ENCODE measurements around the gene CROCC2. TPM values are rescaled to one million over a fixed set of nuclear protein-coding genes. Genes with fewer than 3 reads are reported as not detected.

Gene CROCC2
- total RNA-seq, 1 donor from 2014 or later: not detected

DNA sequence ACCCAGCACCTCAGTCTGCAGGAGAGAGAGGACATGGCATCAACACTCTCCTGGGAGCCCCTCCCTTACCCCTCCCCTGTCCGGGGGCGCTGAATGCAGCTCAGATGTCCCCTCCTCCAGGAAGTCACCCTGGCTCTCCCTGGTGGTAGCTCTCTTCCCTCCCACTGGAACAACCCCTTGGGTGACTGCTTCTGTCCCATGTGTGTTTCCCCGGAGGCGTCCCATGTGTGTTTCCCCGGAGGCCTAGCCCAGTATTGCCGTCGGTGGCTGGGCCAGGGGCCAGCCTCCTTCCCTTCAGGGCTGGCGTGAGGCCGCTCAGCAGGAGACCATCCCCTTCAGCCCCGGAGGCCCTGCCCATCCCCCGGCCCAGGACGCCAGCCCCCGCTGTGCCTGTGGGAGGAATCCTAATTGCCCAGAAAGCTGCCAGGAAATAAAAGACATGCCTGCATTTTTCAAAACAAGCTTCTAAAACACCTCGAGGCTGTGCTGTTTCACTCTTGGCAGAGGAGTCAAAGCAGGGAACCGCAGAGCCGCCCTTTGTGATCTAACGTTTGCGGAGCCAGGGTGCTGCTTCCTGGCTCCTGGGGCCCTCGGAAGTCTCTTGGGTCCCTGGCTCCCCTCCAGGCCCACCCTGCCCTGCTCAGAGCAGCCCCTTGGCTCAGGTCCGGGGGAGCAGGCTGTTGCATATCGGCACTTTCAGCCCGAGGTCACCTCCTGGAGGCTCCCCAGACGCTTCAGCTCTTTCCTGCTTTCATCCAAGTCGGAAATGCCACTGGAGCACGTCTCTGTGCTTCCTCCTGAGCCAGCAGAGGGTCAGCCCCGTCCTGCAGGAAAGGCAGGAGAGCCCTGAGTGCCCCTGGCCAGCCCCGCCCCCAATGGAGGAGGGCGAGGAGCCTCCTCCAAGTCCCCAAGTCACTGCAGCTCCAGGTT lies 103.7 kb downstream of the CROCC2 start:
- peak; percentile 35 for ATAC-seq

GRCh38 chr2:241010531-241011295 lies 104.6 kb downstream of the CROCC2 start:
- DNase-seq (ENCODE audit: missing footprints) (peak; percentile 52), ATAC-seq (no peak)
- intact Hi-C loops (cut with DNase I): no loop called here

More for the DNA sequence above, 103.7 kb downstream of the CROCC2 start:
- DNase-seq (ENCODE audit: missing footprints): peak; percentile 70
- intact Hi-C loops (cut with DNase I): no loop called here

- intact Hi-C loops (cut with DNase I): no loop called here
Observed at GRCh38 chr2:241011296-241011600, 105.1 kb downstream of the CROCC2 start.

GRCh38 chr2:241011751-241012510 lies 105.8 kb downstream of the CROCC2 start:
- intact Hi-C loops (cut with DNase I): no loop called here
- no peak for ATAC-seq
- DNase-seq (ENCODE audit: missing footprints): peak; percentile 50

More at GRCh38 chr2:241011296-241011600, 105.1 kb downstream of the CROCC2 start:
- ATAC-seq (no peak), DNase-seq (ENCODE audit: missing footprints) (peak; percentile 23)

DNA sequence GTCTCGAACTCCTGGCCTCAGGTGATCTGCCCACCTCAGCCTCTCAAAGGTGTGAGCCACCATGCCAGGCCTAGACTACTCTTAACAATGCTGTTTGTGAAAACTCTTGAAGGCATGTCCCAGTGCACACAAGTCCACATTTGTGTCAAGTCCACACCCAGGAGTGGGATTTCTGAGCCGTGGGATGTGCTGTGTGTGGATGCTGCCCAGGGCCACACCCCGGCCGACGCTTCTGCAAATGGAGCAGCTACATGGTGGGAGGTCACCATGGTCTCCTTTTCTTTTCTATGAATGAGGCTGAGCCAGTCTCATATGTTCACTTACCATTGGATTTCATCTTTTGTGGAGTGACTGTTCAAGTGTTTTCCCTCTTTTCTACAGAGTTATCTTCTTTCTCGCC lies 108.1 kb downstream of the CROCC2 start:
- ATAC-seq (no peak), DNase-seq (ENCODE audit: missing footprints) (peak; percentile 20)
- intact Hi-C loops (cut with DNase I): no loop called here

GRCh38 chr2:241014764-241015163 lies 108.6 kb downstream of the CROCC2 start:
- no peak for ATAC-seq
- peak; percentile 65 for DNase-seq (ENCODE audit: missing footprints)
- intact Hi-C loops (cut with DNase I): no loop called here

DNA sequence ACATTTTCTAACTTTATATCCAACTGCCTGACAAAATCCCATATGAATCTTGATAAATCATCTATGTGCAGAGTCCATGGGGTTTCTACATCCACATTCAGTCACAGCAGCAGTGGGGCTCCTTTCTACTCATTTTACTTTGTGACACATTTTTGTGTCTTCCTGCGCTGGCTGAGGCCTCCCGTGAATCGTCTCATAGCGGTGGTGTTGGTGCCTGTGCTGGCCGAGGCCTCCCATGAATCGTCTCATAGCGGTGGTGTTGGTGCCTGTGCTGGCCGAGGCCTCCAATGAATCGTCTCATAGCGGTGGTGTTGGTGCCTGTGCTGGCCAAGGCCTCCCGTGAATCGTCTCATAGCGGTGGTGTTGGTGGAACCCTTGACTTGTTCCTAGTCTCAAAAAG lies 109.3 kb downstream of the CROCC2 start:
- ATAC-seq (no peak), DNase-seq (ENCODE audit: missing footprints) (peak; percentile 14)
- intact Hi-C loops (cut with DNase I): no loop called here

DNA sequence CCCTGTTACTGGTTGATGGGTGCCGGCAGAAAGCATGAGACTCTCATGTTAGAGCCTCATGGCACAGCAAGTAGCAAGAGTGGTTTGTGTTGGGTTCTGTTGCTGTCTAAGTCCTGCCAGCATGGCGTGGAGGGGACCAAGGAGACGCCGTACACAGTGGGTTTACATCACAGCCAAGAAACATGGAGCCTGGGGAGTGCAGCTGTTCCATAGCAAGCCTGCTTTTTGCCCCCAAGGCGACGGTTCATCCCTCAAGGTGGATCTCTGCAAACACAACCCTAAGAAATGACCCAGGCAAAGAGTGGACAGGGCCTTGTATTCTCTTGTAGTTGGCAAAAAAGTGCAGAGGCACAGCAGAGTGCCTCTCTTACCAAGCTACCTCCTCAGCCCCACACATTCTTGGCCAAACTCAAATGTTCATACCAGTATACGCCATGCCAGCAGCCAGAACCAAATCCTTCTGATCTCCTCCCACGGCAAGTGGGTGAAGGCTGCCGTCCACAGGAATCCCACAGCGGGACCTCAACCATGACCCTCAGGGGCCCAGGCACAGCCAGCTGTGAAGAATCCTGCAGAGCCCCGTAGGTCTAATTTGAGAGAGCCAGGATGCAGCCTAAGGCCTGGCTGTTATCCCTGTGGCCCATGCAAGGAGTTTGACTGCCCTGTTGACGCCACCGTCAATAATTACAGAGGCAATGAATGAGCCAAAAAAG lies 111.2 kb downstream of the CROCC2 start:
- intact Hi-C loops (cut with DNase I): no loop called here
- DNase-seq (ENCODE audit: missing footprints): peak; percentile 4
- no peak for ATAC-seq

DNA sequence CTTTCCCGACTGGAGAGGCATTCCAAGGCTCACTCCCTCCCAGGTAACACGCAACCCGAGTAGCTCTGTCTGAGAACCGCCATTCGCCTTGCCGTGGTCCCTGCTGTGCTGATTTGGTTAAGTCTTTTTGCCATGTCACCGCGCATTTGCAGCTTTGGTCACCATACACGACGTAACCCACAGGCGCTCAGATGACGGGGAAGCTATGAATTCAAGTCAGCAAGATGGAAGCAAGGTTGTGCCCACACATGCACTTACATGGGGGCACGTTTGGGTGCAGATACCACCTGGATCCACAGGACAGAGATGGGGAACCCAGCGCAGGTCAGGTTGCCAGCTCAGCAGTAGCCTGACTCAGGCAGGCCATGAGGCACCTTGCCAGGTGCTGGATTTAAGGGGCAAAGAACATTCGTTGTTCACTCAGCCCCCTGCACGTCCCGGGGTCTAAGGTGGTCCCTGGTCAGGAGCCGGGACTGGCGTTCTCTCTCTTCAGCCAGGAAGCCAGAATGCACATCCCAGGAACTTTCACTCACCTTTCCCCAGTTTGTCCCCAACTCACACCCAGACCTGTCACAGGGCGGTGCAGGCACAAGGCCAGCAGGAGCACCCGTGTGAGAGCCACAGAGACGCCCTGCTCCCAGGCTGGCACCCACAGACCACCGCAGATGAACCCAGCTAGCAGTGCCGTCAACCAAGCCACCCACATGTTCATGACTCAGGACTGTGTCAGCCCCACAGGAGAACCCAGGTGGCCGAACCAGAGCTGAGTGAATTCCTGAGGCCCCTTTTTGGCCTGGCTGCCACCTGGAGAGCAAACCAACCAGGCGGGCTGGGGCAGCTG lies 112.1 kb downstream of the CROCC2 start:
- intact Hi-C loops (cut with DNase I): no loop called here
- ATAC-seq (no peak), DNase-seq (ENCODE audit: missing footprints) (peak; percentile 17)

- DNase-seq (ENCODE audit: missing footprints) (peak; percentile 32), ATAC-seq (no peak)
- intact Hi-C loops (cut with DNase I): no loop called here
Observed at GRCh38 chr2:241019441-241020139, 113.5 kb downstream of the CROCC2 start.

DNA sequence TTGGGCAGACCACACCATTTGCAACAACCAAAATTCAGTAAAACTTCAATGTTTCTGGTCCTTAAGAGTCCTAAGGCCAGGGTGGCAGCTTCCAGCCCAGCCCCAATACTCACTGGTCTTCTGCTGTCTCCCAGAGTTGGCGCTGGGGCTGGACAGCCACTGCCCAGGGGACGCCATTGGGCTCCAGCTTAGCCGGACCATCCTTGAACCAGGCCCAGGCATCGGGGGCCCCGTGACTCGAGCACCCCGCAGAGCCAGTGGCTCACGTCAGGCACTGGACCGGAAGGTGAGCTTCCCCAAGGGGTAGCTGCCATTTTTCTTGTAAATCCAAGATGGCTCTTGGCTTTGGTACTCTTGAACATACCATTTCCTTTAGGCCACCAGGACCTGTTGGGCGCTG lies 114.1 kb downstream of the CROCC2 start:
- peak; percentile 2 for DNase-seq (ENCODE audit: missing footprints)
- no peak for ATAC-seq
- intact Hi-C loops (cut with DNase I): no loop called here

GRCh38 chr2:241020629-241021190 lies 114.6 kb downstream of the CROCC2 start:
- DNase-seq (ENCODE audit: missing footprints) (peak; percentile 27), ATAC-seq (no peak)
- intact Hi-C loops (cut with DNase I): no loop called here

- ATAC-seq: no peak
- intact Hi-C loops (cut with DNase I): no loop called here
Observed at GRCh38 chr2:241025639-241026038, 119.5 kb downstream of the CROCC2 start.

GRCh38 chr2:241029599-241030332 lies 123.6 kb downstream of the CROCC2 start:
- intact Hi-C loops (cut with DNase I): no loop called here
- ATAC-seq: peak; percentile 16
- no peak for DNase-seq (ENCODE audit: missing footprints)

More at GRCh38 chr2:241025639-241026038, 119.5 kb downstream of the CROCC2 start:
- DNase-seq (ENCODE audit: missing footprints): no peak

- intact Hi-C loops (cut with DNase I): no loop called here
- DNase-seq (ENCODE audit: missing footprints): no peak
- no peak for ATAC-seq
Observed at GRCh38 chr2:241030333-241030680, 124.2 kb downstream of the CROCC2 start.

- intact Hi-C loops (cut with DNase I): no loop called here
- no peak for ATAC-seq
- no peak for DNase-seq (ENCODE audit: missing footprints)
Observed at GRCh38 chr2:241030883-241031282, 124.7 kb downstream of the CROCC2 start.

Measured in Right ventricle myocardium inferior (tissue), 1 donor.